ENCODE results near the gene SPATA20.

- no peak for TF ChIP-seq HDAC2 (IDR thresholded peaks at IDR 0.05)
- TF ChIP-seq POLR2A (IDR thresholded peaks at IDR 0.05; ENCODE audit: low read length): peak; percentile 49
- TF ChIP-seq, protein P1, sequence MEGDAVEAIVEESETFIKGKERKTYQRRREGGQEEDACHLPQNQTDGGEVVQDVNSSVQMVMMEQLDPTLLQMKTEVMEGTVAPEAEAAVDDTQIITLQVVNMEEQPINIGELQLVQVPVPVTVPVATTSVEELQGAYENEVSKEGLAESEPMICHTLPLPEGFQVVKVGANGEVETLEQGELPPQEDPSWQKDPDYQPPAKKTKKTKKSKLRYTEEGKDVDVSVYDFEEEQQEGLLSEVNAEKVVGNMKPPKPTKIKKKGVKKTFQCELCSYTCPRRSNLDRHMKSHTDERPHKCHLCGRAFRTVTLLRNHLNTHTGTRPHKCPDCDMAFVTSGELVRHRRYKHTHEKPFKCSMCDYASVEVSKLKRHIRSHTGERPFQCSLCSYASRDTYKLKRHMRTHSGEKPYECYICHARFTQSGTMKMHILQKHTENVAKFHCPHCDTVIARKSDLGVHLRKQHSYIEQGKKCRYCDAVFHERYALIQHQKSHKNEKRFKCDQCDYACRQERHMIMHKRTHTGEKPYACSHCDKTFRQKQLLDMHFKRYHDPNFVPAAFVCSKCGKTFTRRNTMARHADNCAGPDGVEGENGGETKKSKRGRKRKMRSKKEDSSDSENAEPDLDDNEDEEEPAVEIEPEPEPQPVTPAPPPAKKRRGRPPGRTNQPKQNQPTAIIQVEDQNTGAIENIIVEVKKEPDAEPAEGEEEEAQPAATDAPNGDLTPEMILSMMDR (IDR thresholded peaks at IDR 0.05): no peak
- no peak for TF ChIP-seq RCOR1 (IDR thresholded peaks at IDR 0.05; ENCODE audit: low read depth, low read length)
- TF ChIP-seq CHD2 (IDR thresholded peaks at IDR 0.05; ENCODE audit: low read length, partially characterized antibody): no peak
- 0 out of 2 replicates have a peak, but pooled peaks have one; percentile 12 for TF ChIP-seq MAX (IDR thresholded peaks at IDR 0.05)
- TF ChIP-seq CEBPB (IDR thresholded peaks at IDR 0.05): no peak
- no peak for TF ChIP-seq SMC3 (IDR thresholded peaks at IDR 0.05)
- no peak for TF ChIP-seq RAD21 (conservative IDR thresholded peaks at IDR 0.05 in 1 of 2, IDR thresholded peaks at IDR 0.05 in 1 of 2)
- no peak for TF ChIP-seq BHLHE40 (IDR thresholded peaks at IDR 0.05; ENCODE audit: low read depth, low read length)
Measured at GRCh38 chr17:50560185-50560824, 13.3 kb downstream of the SPATA20 start, which contains the start of gene CACNA1G.

All from A549 (cell line).